Stimulated activated CD4-positive, alpha-beta T cell treated with anti-CD3 and anti-CD28 coated beads, Interleukin-12 subunit alpha, Interleukin-12 subunit beta, amount 100 ng/mL, for 24 hours (primary cell): ENCODE data around the gene DHFR.
A peak's percentile ranks its signal among the peaks of the same experiment; 100 is the strongest.

Source experiments
- DNase-seq, 2 experiments: peaks; one replicate each; pipeline ENCODE4 v3.0.0-alpha.2; 2020; ENCODE audit warnings: low read depth in 2 of 2

The DHFR gene

GRCh38 chr5:80655231-80655774, 520 bp upstream of the DHFR start:
- no peak for DNase-seq

- DNase-seq: peak in 1 of 2 experiments; percentile 7
Measured at GRCh38 chr5:80654054-80654390, 761 bp downstream of the DHFR start.

- no peak for DNase-seq
Measured at GRCh38 chr5:80653502-80653901, 1.3 kb downstream of the DHFR start.

- DNase-seq: no peak
Measured at GRCh38 chr5:80646926-80647325, 7.9 kb downstream of the DHFR start.

GRCh38 chr5:80644900-80645299, 9.9 kb downstream of the DHFR start:
- no peak for DNase-seq

GRCh38 chr5:80641353-80641752, 13.4 kb downstream of the DHFR start:
- no peak for DNase-seq

- no peak for DNase-seq
Measured at GRCh38 chr5:80634193-80634592, 20.6 kb downstream of the DHFR start.

GRCh38 chr5:80632700-80633099, 22.1 kb downstream of the DHFR start:
- DNase-seq: no peak

- DNase-seq: no peak
Measured at GRCh38 chr5:80631278-80632259, 23.2 kb downstream of the DHFR start.

- DNase-seq: no peak
Measured at GRCh38 chr5:80629281-80629680, 25.5 kb downstream of the DHFR start.

GRCh38 chr5:80625230-80625629, 29.6 kb downstream of the DHFR start:
- DNase-seq: no peak

- no peak for DNase-seq
Measured at GRCh38 chr5:80623999-80624398, 30.8 kb downstream of the DHFR start.

- DNase-seq: no peak
Measured at GRCh38 chr5:80622756-80623155, 32.0 kb downstream of the DHFR start.

GRCh38 chr5:80620211-80620610, 34.6 kb downstream of the DHFR start:
- no peak for DNase-seq

GRCh38 chr5:80619086-80619485, 35.7 kb downstream of the DHFR start:
- DNase-seq: no peak

- DNase-seq: no peak
Measured at GRCh38 chr5:80618438-80618837, 36.3 kb downstream of the DHFR start.

GRCh38 chr5:80615266-80615914, 39.4 kb downstream of the DHFR start:
- no peak for DNase-seq

GRCh38 chr5:80609692-80610091, 45.1 kb downstream of the DHFR start:
- no peak for DNase-seq

- no peak for DNase-seq
Measured at GRCh38 chr5:80608731-80609130, 46.1 kb downstream of the DHFR start.

- DNase-seq: no peak
Measured at GRCh38 chr5:80607832-80608231, 47.0 kb downstream of the DHFR start.

- DNase-seq: no peak
Measured at GRCh38 chr5:80607343-80607742, 47.4 kb downstream of the DHFR start.

GRCh38 chr5:80600943-80601693, 53.7 kb downstream of the DHFR start:
- no peak for DNase-seq
